HCT116 (cell line): ENCODE measurements around the gene RFX8. TPM values are rescaled to one million over a fixed set of nuclear protein-coding genes. Genes with fewer than 3 reads are reported as not detected.

Experiments
- ATAC-seq: fragments of 200-7000 bp; cut with Tn5 transposase; 2 replicates; pipeline ENCODE4 v1.9.1; 2020; ENCODE audit warnings: mild to moderate bottlenecking, moderate library complexity
- BruUV-seq: library from RNA; stranded (reverse); fragments of 400-500 nt; replicated peaks from 2 replicates; lab custom pipeline; 2021; lab: Mats Ljungman, UMichigan
- CTCF ChIA-PET: fragments of 300-600 bp; sonication (Branson Sonifier 250); formaldehyde crosslinking; loops from one replicate; lab custom pipeline; 2021; ENCODE audit warnings: antibody characterized with exemption; lab: Charles Lee
- POLR2A ChIA-PET: fragments of 300-600, 350-600 bp; sonication (Branson Sonifier 250); formaldehyde crosslinking; loops from one replicate; lab custom pipeline; 2021; ENCODE audit warnings: antibody characterized with exemption; lab: Charles Lee
- RAD21 ChIA-PET, 2 experiments: fragments of 300-600 bp; sonication (Branson Sonifier 250); formaldehyde crosslinking; loops; one replicate each; lab custom pipeline; 2023; ENCODE audit warnings: low total read pairs in 2 of 2; ENCODE audit not compliant: uncharacterized antibody in 2 of 2, unreplicated experiment in 2 of 2, low non-redundant PET in 1 of 2; lab: Charles Lee
- DNase-seq: peaks from one replicate; pipeline ENCODE4 v3.0.0-alpha.2; 2010; ENCODE audit warnings: low read depth, low spot score
- H2AFZ ChIP-seq: fragments of 200-600 bp; shearing (Covaris generic), sonication (generic); 2 replicates; pipeline ENCODE4 v1.6.1; 2017; ENCODE audit warnings: low read depth, mixed run types, mixed read lengths, antibody characterized with exemption, low read length; ENCODE audit not compliant: poor library complexity, severe bottlenecking
- H3K27ac ChIP-seq: 2 replicates; pipeline ENCODE4 v1.5.1; 2012; ENCODE audit warnings: low read depth, low read length
- H3K27me3 ChIP-seq: fragments of 200-600 bp; sonication (generic); 2 replicates; pipeline ENCODE4 v1.6.1; 2016; ENCODE audit warnings: mixed run types, low read length, mixed read lengths; ENCODE audit not compliant: insufficient read depth
- H3K36me3 ChIP-seq, 2 experiments: fragments of 200-500 bp in 1 of 2; fragments of 200-600 bp in 1 of 2; sonication (Bioruptor generic) in 1 of 2; sonication (generic) in 1 of 2; 2 replicates each; pipeline versions ENCODE4 v1.5.1 to v1.6.1; 2014 to 2016; ENCODE audit warnings: low read length in 2 of 2, inconsistent platforms in 1 of 2, mixed read lengths in 1 of 2, mixed run types in 1 of 2; ENCODE audit not compliant: insufficient read depth in 2 of 2, control insufficient read depth in 1 of 2
- H3K4me1 ChIP-seq, 2 experiments: fragments of 200-600 bp in 1 of 2; sonication (generic) in 1 of 2; 2 replicates each; pipeline versions ENCODE4 v1.5.1 to v1.6.1; 2012 to 2017; ENCODE audit warnings: low read length in 2 of 2, inconsistent platforms in 1 of 2, mild to moderate bottlenecking in 1 of 2, mixed read lengths in 1 of 2, mixed run types in 1 of 2, moderate library complexity in 1 of 2; ENCODE audit not compliant: insufficient read depth in 2 of 2, control insufficient read depth in 1 of 2
- H3K4me2 ChIP-seq: fragments of 200-600 bp; sonication (generic); 2 replicates; pipeline ENCODE4 v1.6.1; 2017; ENCODE audit warnings: mixed run types, low read length, mixed read lengths
- H3K4me3 ChIP-seq, 2 experiments: fragments of 200-600 bp in 1 of 2; sonication (generic) in 1 of 2; replicated peaks in 1 of 2; 2 replicates each; pipeline ENCODE4 v1.5.1; 2011 to 2016; ENCODE audit warnings: low read length in 2 of 2, control low read depth in 1 of 2, low read depth in 1 of 2, mild to moderate bottlenecking in 1 of 2, mixed read lengths in 1 of 2, mixed run types in 1 of 2
- H3K79me2 ChIP-seq: fragments of 200-600 bp; sonication (generic); 2 replicates; pipeline ENCODE4 v1.6.1; 2017; ENCODE audit warnings: mild to moderate bottlenecking, mixed run types, low read length, moderate library complexity, mixed read lengths; ENCODE audit not compliant: insufficient read depth
- H3K9ac ChIP-seq: fragments of 200-600 bp; sonication (generic); 2 replicates; pipeline ENCODE4 v1.6.1; 2016; ENCODE audit warnings: low read length, mixed read lengths
- H3K9me2 ChIP-seq: fragments of 200-600 bp; sonication (generic), shearing (Covaris generic); 2 replicates; pipeline ENCODE4 v1.6.1; 2017; ENCODE audit warnings: mixed run types, mild to moderate bottlenecking, moderate library complexity; ENCODE audit not compliant: insufficient read depth
- H3K9me3 ChIP-seq, 2 experiments: fragments of 200-500 bp in 1 of 2; fragments of 200-600 bp in 1 of 2; sonication (Bioruptor generic) in 1 of 2; sonication (generic) in 1 of 2; 2 replicates each; pipeline ENCODE4 v1.6.1; 2014 to 2017; ENCODE audit warnings: low read length in 2 of 2, mixed read lengths in 2 of 2, inconsistent platforms in 1 of 2, low read depth in 1 of 2, mild to moderate bottlenecking in 1 of 2, mixed run types in 1 of 2, moderate library complexity in 1 of 2; ENCODE audit not compliant: control insufficient read depth in 1 of 2, insufficient read depth in 1 of 2
- H4K20me1 ChIP-seq: fragments of 200-600 bp; sonication (generic), shearing (Covaris generic); 2 replicates; pipeline ENCODE4 v1.6.1; 2017; ENCODE audit warnings: mixed run types, mild to moderate bottlenecking, moderate library complexity; ENCODE audit not compliant: insufficient read depth
- ATF3 ChIP-seq: IDR thresholded peaks from 2 replicates; pipeline ENCODE4 v1.6.1; 2012
- CTCF ChIP-seq, 3 experiments: fragments of 200-600 bp in 1 of 3; sonication (generic) in 1 of 3; IDR thresholded peaks in 2 of 3; conservative IDR thresholded peaks in 1 of 3; 2 replicates each; pipeline ENCODE4 v1.5.1; 2012 to 2017; ENCODE audit warnings: low read depth in 2 of 3, low read length in 2 of 3, antibody characterized with exemption in 1 of 3, borderline replicate concordance in 1 of 3, control low read depth in 1 of 3, mild to moderate bottlenecking in 1 of 3, mixed read lengths in 1 of 3, mixed run types in 1 of 3, moderate library complexity in 1 of 3; ENCODE audit not compliant: insufficient read depth in 1 of 3
- EGR1 ChIP-seq: IDR thresholded peaks from 2 replicates; pipeline ENCODE4 v1.6.1; 2012; ENCODE audit warnings: low read depth
- EZH2phosphoT487 ChIP-seq: fragments of 200-600 bp; IDR thresholded peaks from 2 replicates; pipeline ENCODE4 v1.6.1; 2018; ENCODE audit warnings: antibody characterized with exemption, borderline replicate concordance
- FOSL1 ChIP-seq: IDR thresholded peaks from 2 replicates; pipeline ENCODE4 v1.6.1; 2012; ENCODE audit warnings: low read depth
- JUND ChIP-seq: IDR thresholded peaks from 2 replicates; pipeline ENCODE4 v1.6.1; 2012
- MAX ChIP-seq: IDR thresholded peaks from 2 replicates; pipeline ENCODE4 v1.6.1; 2012
- POLR2A ChIP-seq: IDR thresholded peaks from 2 replicates; pipeline ENCODE4 v1.7.0; 2011; ENCODE audit warnings: borderline replicate concordance; ENCODE audit not compliant: insufficient read depth, insufficient read length; ENCODE audit errors: extremely low read depth
- POLR2AphosphoS5 ChIP-seq: IDR thresholded peaks from 2 replicates; pipeline ENCODE4 v1.6.1; 2011; ENCODE audit warnings: mild to moderate bottlenecking, low read depth, low read length, moderate library complexity
- RAD21 ChIP-seq: IDR thresholded peaks from 2 replicates; pipeline ENCODE4 v1.6.1; 2012; ENCODE audit warnings: low read depth, mild to moderate bottlenecking
- SIN3A ChIP-seq: IDR thresholded peaks from 2 replicates; pipeline ENCODE4 v1.6.1; 2012; ENCODE audit warnings: low read depth
- SP1 ChIP-seq: IDR thresholded peaks from 2 replicates; pipeline ENCODE4 v1.6.1; 2012; ENCODE audit warnings: low read depth
- TCF7L2 ChIP-seq: IDR thresholded peaks from 2 replicates; pipeline ENCODE4 v1.7.0; 2011; ENCODE audit warnings: borderline replicate concordance, inconsistent platforms; ENCODE audit not compliant: insufficient read depth, insufficient read length; ENCODE audit errors: extremely low read depth
- YY1 ChIP-seq: IDR thresholded peaks from 2 replicates; pipeline ENCODE4 v1.6.1; 2011; ENCODE audit warnings: low read length, low read depth, moderate library complexity, mild to moderate bottlenecking; ENCODE audit not compliant: insufficient replicate concordance; ENCODE audit errors: extremely low read depth
- ZNF274 ChIP-seq: fragments of 200-500 bp; sonication (Bioruptor generic); IDR thresholded peaks from 2 replicates; pipeline ENCODE4 v1.6.1; 2014; ENCODE audit warnings: mild to moderate bottlenecking, low read depth, low read length, inconsistent platforms
- intact Hi-C: fragments of 100-400 bp; cut with micrococcal nuclease; formaldehyde crosslinking; loops from 2 replicates; pipeline ENCODE4 v1.10.0; 2022
- total RNA-seq: library from RNA; stranded (reverse); gene quantifications from one replicate; pipeline ENCODE4 v1.2.1, GENCODE V29; 2021; ENCODE audit not compliant: unreplicated experiment

RFX8 gene
- total RNA-seq, 1 experiment from 2014 or later: not detected

GRCh38 chr2:101355401-101356054 lies 119.4 kb downstream of the RFX8 start:
- Histone ChIP-seq H2AFZ (no peak overlapping the region), H3K9ac (no peak overlapping the region), H4K20me1 (no peaks in the 10 kb centered on the region), H3K27ac (no peak overlapping the region), H3K4me1 (peaks cover 25 to 40% of the 10 kb centered on the region in 2 experiments), H3K4me2 (peak overlapping the region; percentile 38; the same call in 1 of the 2 replicates), H3K79me2 (no peaks in the 10 kb centered on the region), H3K36me3 (no peaks in the 10 kb centered on the region), H3K9me2 (no peaks in the 10 kb centered on the region), H3K4me3 (no peak overlapping the region), H3K27me3 (no peaks in the 10 kb centered on the region), H3K9me3 (no peaks in the 10 kb centered on the region)
- ChIA-PET POLR2A (no interaction called here), RAD21 (no interaction called here), CTCF (no interaction called here)
- BruUV-seq: no TSS peak
- no peak for DNase-seq
- TF ChIP-seq YY1: no peak
- TF ChIP-seq RAD21: no peak
- TF ChIP-seq ZNF274: no peak
- no peak for TF ChIP-seq EGR1
- no peak for TF ChIP-seq SIN3A
- TF ChIP-seq SP1: no peak
- no peak for ATAC-seq
- intact Hi-C loops: no loop called here

- no peaks in the 10 kb centered on the region for H3K79me2 ChIP-seq
- CTCF ChIA-PET: interaction anchor here (2.4 kb wide), 1 partner anchor 12 kb away, joined by 12 read pairs; no protein-coding TSS in a partner anchor
- no peak overlapping the region for H3K27ac ChIP-seq
- no peaks in the 10 kb centered on the region for H3K27me3 ChIP-seq
- H4K20me1 ChIP-seq: no peaks in the 10 kb centered on the region
- BruUV-seq: no TSS peak
- intact Hi-C loops: no loop called here
- H3K4me1 ChIP-seq: peaks cover 19 to 32% of the 10 kb centered on the region in 2 experiments
- ATAC-seq: no peak
- POLR2A ChIA-PET: no interaction called here
- no peak overlapping the region for H2AFZ ChIP-seq
- H3K4me3 ChIP-seq: no peak overlapping the region
- RAD21 ChIA-PET: interaction anchor here in 1 of 2 experiments (0.7 kb wide), 1 partner anchor 64 kb away, joined by 3 read pairs; no protein-coding TSS in a partner anchor
- DNase-seq: no peak
- no peaks in the 10 kb centered on the region for H3K36me3 ChIP-seq
- H3K9me2 ChIP-seq: no peaks in the 10 kb centered on the region
- no peak overlapping the region for H3K9ac ChIP-seq
- no peaks in the 10 kb centered on the region for H3K9me3 ChIP-seq
- H3K4me2 ChIP-seq: no peak overlapping the region
- TF ChIP-seq TCF7L2 (no peak), POLR2AphosphoS5 (no peak), JUND (no peak), ATF3 (no peak), FOSL1 (no peak), EGR1 (no peak), CTCF (IDR thresholded peaks at IDR 0.05 in 2 of 3, conservative IDR thresholded peaks at IDR 0.05 in 1 of 3; ENCODE audit: borderline replicate concordance in 1 of 3, insufficient read depth in 1 of 3, low read depth in 2 of 3, low read length in 2 of 3) (no peak), POLR2A (no peak), SP1 (no peak), EZH2phosphoT487 (no peak), MAX (no peak), YY1 (no peak)
Measured at GRCh38 chr2:101354420-101355311, 120.2 kb downstream of the RFX8 start.
